Glutamatergic neuron (in vitro differentiated cells): ENCODE results near the gene TWNK. TPM values are rescaled to one million over a fixed set of nuclear protein-coding genes. Genes with fewer than 3 reads are reported as not detected.

ENCODE experiments used
- DNase-seq: peaks from one replicate; pipeline ENCODE4 v3.0.0; 2022
- H3K27ac Mint-ChIP-seq: one replicate; pipeline ENCODE4 v1.8.0; 2020; ENCODE audit warnings: mild to moderate bottlenecking, mixed read lengths, inconsistent platforms; ENCODE audit not compliant: unreplicated experiment
- H3K27me3 Mint-ChIP-seq: one replicate; pipeline ENCODE4 v1.8.0; 2020; ENCODE audit warnings: mild to moderate bottlenecking, moderate library complexity, mixed read lengths, inconsistent platforms; ENCODE audit not compliant: unreplicated experiment
- H3K36me3 Mint-ChIP-seq: one replicate; pipeline ENCODE4 v1.8.0; 2020; ENCODE audit warnings: mild to moderate bottlenecking, mixed read lengths, inconsistent platforms; ENCODE audit not compliant: unreplicated experiment
- H3K4me1 Mint-ChIP-seq: one replicate; pipeline ENCODE4 v1.8.0; 2020; ENCODE audit warnings: mild to moderate bottlenecking, low read depth, mixed read lengths, inconsistent platforms; ENCODE audit not compliant: unreplicated experiment
- H3K4me3 Mint-ChIP-seq: one replicate; pipeline ENCODE4 v1.8.0; 2020; ENCODE audit warnings: mild to moderate bottlenecking, mixed read lengths, inconsistent platforms; ENCODE audit not compliant: unreplicated experiment
- H3K9me3 Mint-ChIP-seq: one replicate; pipeline ENCODE4 v1.8.0; 2020; ENCODE audit warnings: mild to moderate bottlenecking, moderate library complexity, mixed read lengths, inconsistent platforms; ENCODE audit not compliant: unreplicated experiment
- CTCF ChIP-seq: fragments of 200-600 bp; sonication (generic); IDR thresholded peaks from one replicate; pipeline ENCODE4 v1.5.0; 2021; ENCODE audit not compliant: partially characterized antibody, unreplicated experiment
- total RNA-seq: library from RNA; stranded (reverse); fragmentation: NEBNext Ultra II Directional; extraction: Animal tissue kit (Norgen Biotek cat#: 25700); gene quantifications from one replicate; pipeline ENCODE4 v1.2.1, GENCODE V29; 2021; ENCODE audit not compliant: unreplicated experiment

The TWNK gene
- total RNA-seq, 1 donor from 2014 or later = 10.1 TPM

- peak overlapping the region; percentile 26 for H3K27ac Mint-ChIP-seq
- H3K4me1 Mint-ChIP-seq = peaks cover 17% of the 10 kb centered on the region
- peaks cover 10% of the 10 kb centered on the region for H3K27me3 Mint-ChIP-seq
- peak; percentile 84 for TF ChIP-seq CTCF
- DNase-seq = peak; percentile 86
- no peaks in the 10 kb centered on the region for H3K36me3 Mint-ChIP-seq
- H3K4me3 Mint-ChIP-seq = no peak overlapping the region
- peaks cover 15% of the 10 kb centered on the region for H3K9me3 Mint-ChIP-seq
Observed at GRCh38 chr10:101012525-101013364, 25.4 kb downstream of the TWNK start.

- peaks cover 11% of the 10 kb centered on the region for H3K27me3 Mint-ChIP-seq
- H3K9me3 Mint-ChIP-seq = peaks cover 17% of the 10 kb centered on the region
- H3K4me3 Mint-ChIP-seq = peak overlapping the region; percentile 1
- no peaks in the 10 kb centered on the region for H3K36me3 Mint-ChIP-seq
- no peak for DNase-seq
- H3K4me1 Mint-ChIP-seq = peaks cover 17% of the 10 kb centered on the region
- no peak overlapping the region for H3K27ac Mint-ChIP-seq
- no peak for TF ChIP-seq CTCF
Observed at GRCh38 chr10:101013365-101013825, 26.1 kb downstream of the TWNK start.

- Mint-ChIP-seq H3K27me3 (peaks cover 14% of the 10 kb centered on the region), H3K36me3 (no peaks in the 10 kb centered on the region), H3K27ac (peak overlapping the region; percentile 8), H3K4me1 (peaks cover 18% of the 10 kb centered on the region), H3K9me3 (peaks cover 19% of the 10 kb centered on the region), H3K4me3 (no peak overlapping the region)
- DNase-seq = peak; percentile 93
- TF ChIP-seq CTCF = peak; percentile 76
Observed at GRCh38 chr10:101014230-101014884, 27.0 kb downstream of the TWNK start.

- Mint-ChIP-seq H3K4me1 (peaks cover 18% of the 10 kb centered on the region), H3K9me3 (peaks cover 19% of the 10 kb centered on the region), H3K36me3 (no peaks in the 10 kb centered on the region), H3K4me3 (no peak overlapping the region), H3K27me3 (peaks cover 16% of the 10 kb centered on the region), H3K27ac (no peak overlapping the region)
- no peak for DNase-seq
- TF ChIP-seq CTCF = no peak
Observed at GRCh38 chr10:101014966-101015581, 27.7 kb downstream of the TWNK start.

GRCh38 chr10:101015582-101015973 lies 28.2 kb downstream of the TWNK start:
- no peak for TF ChIP-seq CTCF
- peaks cover 16% of the 10 kb centered on the region for H3K27me3 Mint-ChIP-seq
- no peak overlapping the region for H3K4me3 Mint-ChIP-seq
- H3K4me1 Mint-ChIP-seq = peaks cover 18% of the 10 kb centered on the region
- no peak for DNase-seq
- peaks cover 19% of the 10 kb centered on the region for H3K9me3 Mint-ChIP-seq
- H3K27ac Mint-ChIP-seq = no peak overlapping the region
- H3K36me3 Mint-ChIP-seq = no peaks in the 10 kb centered on the region
